K562 (cell line): ENCODE measurements around the gene FXYD4. TPM values are rescaled to one million over a fixed set of nuclear protein-coding genes. Genes with fewer than 3 reads are reported as not detected.

Experiments
- ATAC-seq: fragments of 200-7000 bp; cut with Tn5 transposase; 3 replicates; pipeline ENCODE4 v1.9.1; 2020; ENCODE audit warnings: moderate library complexity
- BruUV-seq: library from RNA; stranded (reverse); fragments of 400-500 nt; replicated peaks from 2 replicates; lab custom pipeline; 2021; lab: Mats Ljungman, UMichigan
- CTCF ChIA-PET: fragments of 300-600 bp; formaldehyde crosslinking; extraction: SDS; loops from one replicate; lab custom pipeline; 2021; ENCODE audit warnings: low intra/inter-chr PET ratio; lab: Yijun Ruan, JAX
- POLR2A ChIA-PET: fragments of 300-600, 350-650 bp; sonication (Branson Sonifier 250); formaldehyde crosslinking; extraction: SDS; loops from one replicate; lab custom pipeline; 2021; ENCODE audit warnings: antibody characterized with exemption, inconsistent platforms; lab: Yijun Ruan, JAX
- DNase-seq, 4 experiments: peaks; one replicate each; pipeline versions ENCODE4 v3.0.0 to v3.0.0-alpha.2; 2011 to 2018; ENCODE audit warnings: low spot score in 3 of 4, mixed read lengths in 3 of 4; ENCODE audit errors: extremely low read depth in 1 of 4
- FAIRE-seq: peaks from 2 replicates; lab custom pipeline; 2011; peaks lifted over from hg19 to GRCh38; lab: Jason Lieb, UNC
- H2AFZ ChIP-seq: 2 replicates; pipeline ENCODE4 v1.6.0; 2011; ENCODE audit warnings: low read depth, low read length, control low read depth, inconsistent platforms
- H3K27ac ChIP-seq: fragments of 200-600 bp; 3 replicates; pipeline ENCODE4 v1.8.0; 2011; ENCODE audit warnings: low read depth, mild to moderate bottlenecking, control low read depth, inconsistent platforms, low read length, moderate library complexity, mixed read lengths; ENCODE audit errors: extremely low read depth
- H3K27me3 ChIP-seq, 2 experiments: fragments of 300-600 bp in 1 of 2; 2 replicates in 1 of 2; 3 replicates in 1 of 2; pipeline versions ENCODE4 v1.6.0 to v1.8.0; 2011; ENCODE audit warnings: inconsistent platforms in 2 of 2, low read length in 2 of 2, mild to moderate bottlenecking in 1 of 2, mixed read lengths in 1 of 2, moderate library complexity in 1 of 2; ENCODE audit not compliant: control insufficient read depth in 2 of 2, insufficient read depth in 2 of 2
- H3K36me3 ChIP-seq: fragments of 300-600 bp; 3 replicates; pipeline ENCODE4 v1.8.0; 2011; ENCODE audit warnings: mild to moderate bottlenecking, low read length, inconsistent platforms; ENCODE audit not compliant: control insufficient read depth, insufficient read depth
- H3K4me1 ChIP-seq, 2 experiments: fragments of 200-600 bp in 1 of 2; replicated peaks in 1 of 2; 2 replicates in 1 of 2; 3 replicates in 1 of 2; pipeline versions ENCODE4 v1.5.1 to v1.8.0; 2011; ENCODE audit warnings: inconsistent platforms in 2 of 2, low read length in 2 of 2, mild to moderate bottlenecking in 1 of 2, mixed read lengths in 1 of 2, moderate library complexity in 1 of 2; ENCODE audit not compliant: control insufficient read depth in 2 of 2, insufficient read depth in 2 of 2
- H3K4me2 ChIP-seq: 2 replicates; pipeline ENCODE4 v1.6.1; 2011; ENCODE audit warnings: low read length, control low read depth, inconsistent platforms, mixed read lengths; ENCODE audit not compliant: insufficient read depth
- H3K4me3 ChIP-seq: fragments of 200-600 bp; sonication (generic), shearing (Covaris generic); 2 replicates; pipeline ENCODE4 v1.5.1; 2016; ENCODE audit warnings: control low read depth, inconsistent platforms
- H3K79me2 ChIP-seq: fragments of 200-600 bp; 3 replicates; pipeline ENCODE4 v1.8.0; 2011; ENCODE audit warnings: low read length, inconsistent platforms; ENCODE audit not compliant: control insufficient read depth, insufficient read depth
- H3K9ac ChIP-seq, 2 experiments: 2 replicates each; pipeline versions ENCODE4 v1.6.0 to v1.6.1; 2011; ENCODE audit warnings: low read depth in 2 of 2, low read length in 2 of 2, control low read depth in 1 of 2, inconsistent platforms in 1 of 2, mild to moderate bottlenecking in 1 of 2, mixed read lengths in 1 of 2; ENCODE audit not compliant: insufficient read depth in 1 of 2
- H3K9me1 ChIP-seq: one replicate; pipeline ENCODE4 v1.6.0; 2011; ENCODE audit warnings: inconsistent platforms, mild to moderate bottlenecking, low read length, moderate library complexity; ENCODE audit not compliant: control insufficient read depth, insufficient read depth
- H3K9me3 ChIP-seq: replicated peaks from 2 replicates; pipeline ENCODE4 v1.5.1; 2011; ENCODE audit warnings: low read depth, low read length, inconsistent platforms; ENCODE audit not compliant: control insufficient read depth, insufficient read depth
- H4K20me1 ChIP-seq: replicated peaks from 2 replicates; pipeline ENCODE4 v1.6.1; 2011; ENCODE audit warnings: low read length, inconsistent platforms, mixed read lengths; ENCODE audit not compliant: control insufficient read depth, insufficient read depth
- CEBPB ChIP-seq: fragments of 450-650 bp; IDR thresholded peaks from 2 replicates; pipeline ENCODE4 v1.6.1; 2016; ENCODE audit warnings: missing genetic modification characterization, missing compliant biosample characterization
- MGA ChIP-seq: fragments of 450-650 bp; IDR thresholded peaks from 2 replicates; pipeline ENCODE4 v1.6.1; 2016; ENCODE audit warnings: mild to moderate bottlenecking, moderate library complexity
- PKNOX1 ChIP-seq: fragments of 450-650 bp; IDR thresholded peaks from 2 replicates; pipeline ENCODE4 v1.6.1; 2016
- ZC3H4 ChIP-seq: sonication (generic); formaldehyde crosslinking; IDR thresholded peaks from 2 replicates; pipeline ENCODE4 v1.9.0; 2021; ENCODE audit warnings: missing genetic modification reagents, borderline replicate concordance
- WGBS: fragments of 100-300 bp; shearing (Covaris generic); methylation state at CpG from one replicate; pipeline ENCODE4 v1.1.6; 2016; ENCODE audit warnings: low coverage, mixed read lengths; ENCODE audit not compliant: insufficient coverage; ENCODE audit errors: missing lambda C conversion rate; 5-methylcytosine and 5-hydroxymethylcytosine counted together
- in situ Hi-C: fragments of 300-500 bp; cut with MboI; formaldehyde crosslinking; loops from 4 replicates; pipeline ENCODE4 v1.15.0; 2018; ENCODE audit warnings: inconsistent platforms, mixed read lengths
- intact Hi-C: fragments of 100-400 bp; cut with micrococcal nuclease; formaldehyde crosslinking; loops from 2 replicates; pipeline ENCODE4 v1.14.2; 2022
- polyA plus RNA-seq, 8 experiments: library from polyadenylated mRNA; depleted of rRNA in 4 of 8; stranded (reverse) in 5 of 8; unstranded in 3 of 8; fragments of >200 nt; fragmentation: Nextera tagmentation in 2 of 8; fragmentation: Illumina TruSeq in 1 of 8; extraction: Ambion mirVana in 2 of 8; extraction: Trizol in 1 of 8; gene quantifications; 2 replicates each; pipeline versions ENCODE4 v1.2.1 to v1.2.3, GENCODE V29; 2011 to 2014; ENCODE audit warnings: inconsistent platforms in 1 of 8, missing spikeins in 1 of 8
- total RNA-seq, 7 experiments: library from RNA; depleted of rRNA in 6 of 7; stranded (reverse); fragments of >200 nt in 6 of 7; fragmentation: Illumina TruSeq in 2 of 7; extraction: Trizol in 2 of 7; gene quantifications; 2 replicates each; pipeline versions ENCODE4 v1.2.1 to v1.2.3, GENCODE V29; 2011 to 2021; ENCODE audit warnings: low replicate concordance in 1 of 7

The FXYD4 gene
- total and polyA plus RNA-seq, 9 of the 15 experiments (the other 6 are each of a cell fraction or from before 2014, with no cell fraction given), result not detected

- TF ChIP-seq ZC3H4 (CRISPR knock-in tag) (0 out of 2 replicates have a peak, but pooled peaks have one; percentile 52), PKNOX1 (no peak)
Measured at GRCh38 chr10:43408331-43408709, 36.9 kb downstream of the FXYD4 start (continued).

DNA sequence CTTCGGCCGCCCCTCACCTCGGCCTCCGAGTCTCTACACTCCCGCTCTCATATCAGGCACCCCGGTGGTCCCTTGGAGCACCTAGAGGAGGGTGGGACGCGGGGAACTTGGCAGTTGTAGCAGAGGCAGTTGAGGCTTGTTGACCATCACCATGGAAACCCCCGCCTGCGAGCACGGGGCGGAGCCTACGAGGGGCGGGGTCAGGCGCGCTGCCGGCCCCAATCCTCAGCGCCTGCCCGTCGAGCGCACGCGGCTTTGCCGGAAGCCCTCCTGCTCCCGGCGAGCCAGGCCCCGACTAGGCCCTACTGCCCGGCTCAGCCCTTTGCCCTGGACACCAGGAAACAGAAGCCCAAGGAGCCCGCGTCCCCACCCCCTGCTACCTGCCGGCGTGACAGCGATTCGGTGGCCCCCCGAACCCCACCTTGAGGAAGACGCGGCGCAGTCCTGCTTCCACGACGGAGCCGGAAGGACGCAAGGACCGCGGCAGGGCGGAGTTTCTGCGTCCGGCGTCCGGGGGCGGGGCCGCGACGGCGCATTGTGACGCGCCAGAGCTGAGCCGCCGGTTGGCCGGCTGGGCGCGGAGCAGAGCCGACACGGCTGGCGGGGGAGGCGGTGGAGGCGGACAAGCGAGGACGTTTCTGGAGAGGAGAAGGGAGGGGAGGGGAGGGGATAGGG, 37.4 kb downstream of the FXYD4 start, which contains the start of gene HNRNPF:
Gene HNRNPF (minus strand): TSS at position 477 of the 675 bp plus-strand sequence. CDS start 21,302 bp downstream, outside the sequence.
- under 1% methylated on average over 63 of the region's 68 CpGs for WGBS
- peak within 1 kb of the TSS; percentile 91 to 99 for H3K9ac ChIP-seq
- FAIRE-seq (peak; percentile 80), ATAC-seq (peak; percentile 77), DNase-seq (peak; percentile 87 to 98 (median 91))
- peak within 1 kb of the TSS; percentile 87 for H3K4me2 ChIP-seq
- H3K9me1 ChIP-seq, result no peaks in the 10 kb centered on the region
- no TSS peak for BruUV-seq
- peak within 1 kb of the TSS; percentile 82 for H3K4me3 ChIP-seq
- in situ Hi-C loops, result no loop called here
- ChIA-PET POLR2A (interaction anchor here (0.6 to 3.9 kb wide), 11 partner anchors 8 to 232 kb away, joined by 3 to 60 read pairs (median 6); partner anchors contain the start of gene ZNF487), CTCF (no interaction called here)
- H3K36me3 ChIP-seq, result peaks cover 21% of the 10 kb centered on the region; the same call in 2 of the 3 replicates
- intact Hi-C loops, result loop anchor here (1.0 kb wide), 2 partner anchors 9 to 27 kb away; no protein-coding TSS in a partner anchor
- no peaks in the 10 kb centered on the region for H3K9me3 ChIP-seq
- H3K79me2 ChIP-seq, result peaks cover 59% of the 10 kb centered on the region
- peaks cover 11 to 43% of the 10 kb centered on the region in 2 experiments; a peak in 4 of 5 replicates for H3K4me1 ChIP-seq
- no peaks in the 10 kb centered on the region for H3K27me3 ChIP-seq
- H4K20me1 ChIP-seq, result peaks cover 23% of the 10 kb centered on the region
- peak within 1 kb of the TSS; percentile 86 for H2AFZ ChIP-seq
- H3K27ac ChIP-seq, result peak within 1 kb of the TSS; percentile 91
- TF ChIP-seq CEBPB (tag) (no peak), MGA (no peak)
